Measurements from ENCODE around the gene ZNF414. TPM values are rescaled to one million over a fixed set of nuclear protein-coding genes. Genes with fewer than 3 reads are reported as not detected.

The ZNF414 gene
- total and polyA plus RNA-seq, 2 of the 4 experiments (the other 2 are of a cell fraction): 3.2 to 14.2 TPM

DNA sequence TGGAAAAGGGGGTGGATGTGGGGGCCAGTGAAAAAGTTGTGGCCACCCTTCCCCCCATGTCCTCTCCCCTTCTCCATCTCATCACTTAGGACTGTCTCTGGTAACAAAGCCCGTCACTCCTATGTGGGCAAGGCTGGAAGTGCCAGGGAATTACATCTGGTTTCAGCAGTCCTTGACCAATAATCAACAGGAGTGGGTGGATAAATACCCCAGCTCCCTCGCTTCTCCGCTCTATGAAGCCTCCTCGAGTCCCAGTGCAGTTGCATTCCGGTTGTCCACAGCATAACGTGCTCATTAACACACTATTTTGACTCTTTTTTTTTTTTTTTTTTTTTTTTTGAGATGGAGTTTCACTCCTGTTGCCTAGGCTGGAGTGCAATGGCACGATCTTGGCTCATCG, 31.8 kb upstream of the ZNF414 start:
- in situ Hi-C loops (cut with MboI; ENCODE audit: low sequenced_read_pairs) (no loop called here), intact Hi-C loops (cut with micrococcal nuclease) (no loop called here), dilution Hi-C loops (cut with HindIII; ENCODE audit: low sequenced_read_pairs, unreplicated experiment) (no loop called here)
- H3K4me1 ChIP-seq (ENCODE audit: control insufficient read depth, insufficient read depth, low read length): peaks cover 2% of the 10 kb centered on the region; the same call in 1 of the 2 replicates
- no peak overlapping the region for H3K9ac ChIP-seq (ENCODE audit: low read depth, low read length)
- no peak overlapping the region for H4K91ac ChIP-seq (ENCODE audit: insufficient read depth, low read depth, low read length)
- TF ChIP-seq RAD21 (IDR thresholded peaks at IDR 0.05; ENCODE audit: low read length) (no peak), NFE2L2 (IDR thresholded peaks at IDR 0.05; ENCODE audit: low read depth, low read length) (no peak)
- H2BK15ac ChIP-seq (ENCODE audit: low read depth, low read length): no peak overlapping the region
- no peak overlapping the region for H2AK5ac ChIP-seq (ENCODE audit: low read depth, low read length)
- no peak overlapping the region for H3K4me3 ChIP-seq (ENCODE audit: insufficient read depth, low read depth, low read length)
- WGBS, 2 experiments (ENCODE audit: extremely low coverage in 2 of 2, insufficient read length in 1 of 2): no CpG with 5 or more reads among the region's 8 CpGs
- no peak for DNase-seq
- no peaks in the 10 kb centered on the region for H3K9me3 ChIP-seq (ENCODE audit: control insufficient read depth, insufficient read depth, low read length)
- no peak overlapping the region for H3K4me2 ChIP-seq (ENCODE audit: low read depth, low read length)
- H2AFZ ChIP-seq (replicated peaks; ENCODE audit: low read length, poor library complexity): no peak overlapping the region
- H3K27ac ChIP-seq (ENCODE audit: insufficient read depth, low read length): no peak overlapping the region
- no peak overlapping the region for H2BK120ac ChIP-seq (ENCODE audit: low read depth, low read length)
- H2BK5ac ChIP-seq (ENCODE audit: low read depth, low read length, poor library complexity, severe bottlenecking): no peak overlapping the region
- H2AK9ac ChIP-seq (replicated peaks; ENCODE audit: low read depth, low read length, poor library complexity): no peak overlapping the region
- H3K27me3 ChIP-seq (ENCODE audit: control insufficient read depth, insufficient read depth, low read length): no peaks in the 10 kb centered on the region
- no peak overlapping the region for H2BK20ac ChIP-seq (ENCODE audit: low read depth, low read length)
- ATAC-seq (ENCODE audit: low read depth): no peak
- H3K18ac ChIP-seq (ENCODE audit: low read depth, low read length): no peak overlapping the region
- H4K8ac ChIP-seq (ENCODE audit: low read depth in 2 of 2, low read length in 2 of 2): no peak overlapping the region
- H4K5ac ChIP-seq (ENCODE audit: low read depth, low read length): no peak overlapping the region
- no peaks in the 10 kb centered on the region for H4K20me1 ChIP-seq (ENCODE audit: insufficient read depth, low read length)
- no peak overlapping the region for H3K23ac ChIP-seq (ENCODE audit: low read depth, low read length)
- H3K4ac ChIP-seq (ENCODE audit: low read depth, low read length): no peak overlapping the region
- no TSS peak for BruUV-seq (replicated peaks)
- CTCF ChIA-PET: interaction anchor here (0.6 kb wide), 1 partner anchor 280 kb away, joined by 3 read pairs; no protein-coding TSS in a partner anchor
- peaks cover 25% of the 10 kb centered on the region for H3K36me3 ChIP-seq (ENCODE audit: control insufficient read depth, insufficient read depth, low read length)
- peaks cover 2% of the 10 kb centered on the region; the same call in 1 of the 2 replicates for H3K9me1 ChIP-seq (ENCODE audit: insufficient read depth, low read length)
- no peak overlapping the region for H3K56ac ChIP-seq (ENCODE audit: extremely low read depth, insufficient read depth, low read length)
- H3K79me1 ChIP-seq (ENCODE audit: low read depth in 1 of 2, low read length in 2 of 2): peaks cover 0 to 4% of the 10 kb centered on the region in 2 experiments; a peak in 1 of 4 replicates
- no peak overlapping the region for H3K14ac ChIP-seq (replicated peaks; ENCODE audit: low read depth, low read length)
- POLR2A ChIA-PET (ENCODE audit: unreplicated experiment): no interaction called here

Measured in IMR-90 (cell line).